H9 (cell line): ENCODE measurements around the gene KCNIP4. TPM values are rescaled to one million over a fixed set of nuclear protein-coding genes. Genes with fewer than 3 reads are reported as not detected.

Source experiments
- DNase-seq: peaks from one replicate; pipeline ENCODE4 v3.0.0-alpha.2; 2017
- H2AFZ ChIP-seq: one replicate; pipeline ENCODE4 v1.6.1; 2013; ENCODE audit warnings: mild to moderate bottlenecking, low read length, control low read depth, moderate library complexity
- H2AK5ac ChIP-seq: 2 replicates; pipeline ENCODE4 v1.6.1; 2013; ENCODE audit warnings: low read length, control low read depth, mixed read lengths; ENCODE audit not compliant: insufficient read length
- H2BK120ac ChIP-seq: one replicate; pipeline ENCODE4 v1.6.1; 2013; ENCODE audit warnings: low read depth, mild to moderate bottlenecking, low read length, control low read depth, inconsistent platforms; ENCODE audit not compliant: poor library complexity, severe bottlenecking
- H2BK12ac ChIP-seq: 2 replicates; pipeline ENCODE4 v1.6.1; 2013; ENCODE audit warnings: low read length, control low read depth, mixed read lengths, low read depth; ENCODE audit not compliant: insufficient read length
- H2BK15ac ChIP-seq: 2 replicates; pipeline ENCODE4 v1.6.1; 2013; ENCODE audit warnings: low read depth, low read length, control low read depth
- H2BK20ac ChIP-seq: one replicate; pipeline ENCODE4 v1.6.1; 2013; ENCODE audit warnings: low read depth, mild to moderate bottlenecking, low read length, control low read depth, inconsistent platforms; ENCODE audit not compliant: poor library complexity, severe bottlenecking
- H2BK5ac ChIP-seq: 2 replicates; pipeline ENCODE4 v1.6.1; 2013; ENCODE audit warnings: low read length, control low read depth, mixed read lengths; ENCODE audit not compliant: insufficient read length
- H3K14ac ChIP-seq: 2 replicates; pipeline ENCODE4 v1.6.1; 2013; ENCODE audit warnings: low read length, control low read depth; ENCODE audit not compliant: insufficient read depth
- H3K18ac ChIP-seq: 2 replicates; pipeline ENCODE4 v1.6.1; 2013; ENCODE audit warnings: low read depth, mild to moderate bottlenecking, mixed read lengths, low read length, control low read depth; ENCODE audit not compliant: insufficient read length
- H3K23ac ChIP-seq: 2 replicates; pipeline ENCODE4 v1.6.1; 2013; ENCODE audit warnings: low read length, control low read depth, mixed read lengths, low read depth; ENCODE audit not compliant: insufficient read length
- H3K23me2 ChIP-seq: 2 replicates; pipeline ENCODE4 v1.6.1; 2013; ENCODE audit warnings: low read depth, mild to moderate bottlenecking, mixed read lengths, low read length, control low read depth; ENCODE audit not compliant: insufficient read length, poor library complexity, severe bottlenecking
- H3K27ac ChIP-seq: 2 replicates; pipeline ENCODE4 v1.5.1; 2013; ENCODE audit warnings: low read length, control low read depth, mixed read lengths, low read depth; ENCODE audit not compliant: insufficient read length
- H3K27me3 ChIP-seq: 2 replicates; pipeline ENCODE4 v1.6.1; 2013; ENCODE audit warnings: low read length, control low read depth, inconsistent platforms; ENCODE audit not compliant: insufficient read depth
- H3K4ac ChIP-seq: 2 replicates; pipeline ENCODE4 v1.6.1; 2013; ENCODE audit warnings: low read depth, mild to moderate bottlenecking, control low read depth, inconsistent platforms, low read length, moderate library complexity
- H3K4me1 ChIP-seq: 2 replicates; pipeline ENCODE4 v1.6.1; 2013; ENCODE audit warnings: low read length, control low read depth, inconsistent platforms; ENCODE audit not compliant: insufficient read depth
- H3K4me2 ChIP-seq: 2 replicates; pipeline ENCODE4 v1.6.1; 2013; ENCODE audit warnings: low read length, control low read depth, mixed read lengths; ENCODE audit not compliant: insufficient read length, insufficient read depth
- H3K56ac ChIP-seq: 2 replicates; pipeline ENCODE4 v1.6.1; 2013; ENCODE audit warnings: low read depth, mild to moderate bottlenecking, mixed read lengths, low read length, control low read depth; ENCODE audit not compliant: insufficient read length
- H3K79me1 ChIP-seq: 2 replicates; pipeline ENCODE4 v1.6.1; 2013; ENCODE audit warnings: low read depth, mild to moderate bottlenecking, moderate library complexity, low read length, control low read depth, inconsistent platforms; ENCODE audit not compliant: insufficient read depth, poor library complexity, severe bottlenecking
- H3K79me2 ChIP-seq: 2 replicates; pipeline ENCODE4 v1.6.1; 2013; ENCODE audit warnings: low read length, control low read depth, inconsistent platforms; ENCODE audit not compliant: insufficient read depth
- H3K9ac ChIP-seq: 2 replicates; pipeline ENCODE4 v1.6.1; 2013; ENCODE audit warnings: low read length, control low read depth, mixed read lengths; ENCODE audit not compliant: insufficient read length; ENCODE audit errors: extremely low read depth
- H3K9me3 ChIP-seq: one replicate; pipeline ENCODE4 v1.6.1; 2013; ENCODE audit warnings: low read depth, low read length, inconsistent platforms; ENCODE audit not compliant: control insufficient read depth
- H3T11ph ChIP-seq: one replicate; pipeline ENCODE4 v1.6.1; 2013; ENCODE audit warnings: mild to moderate bottlenecking, low read length, control low read depth, inconsistent platforms
- H4K20me1 ChIP-seq: one replicate; pipeline ENCODE4 v1.6.1; 2013; ENCODE audit not compliant: control insufficient read depth, insufficient read length, insufficient read depth
- H4K5ac ChIP-seq: 2 replicates; pipeline ENCODE4 v1.6.1; 2013; ENCODE audit warnings: low read depth, mild to moderate bottlenecking, mixed read lengths, low read length, control low read depth; ENCODE audit not compliant: insufficient read length
- H4K8ac ChIP-seq: replicated peaks from 2 replicates; pipeline ENCODE4 v1.6.1; 2013; ENCODE audit warnings: low read length, control low read depth, mixed read lengths, low read depth; ENCODE audit not compliant: insufficient read length
- H4K91ac ChIP-seq: 2 replicates; pipeline ENCODE4 v1.6.1; 2013; ENCODE audit warnings: low read depth, mild to moderate bottlenecking, moderate library complexity, mixed read lengths, low read length, control low read depth; ENCODE audit not compliant: insufficient read length
- H3K27ac Mint-ChIP-seq, 3 experiments: 2 replicates in 2 of 3; 3 replicates in 1 of 3; pipeline ENCODE4 v1.8.0; 2020 to 2021; ENCODE audit warnings: mixed read lengths in 3 of 3, mild to moderate bottlenecking in 1 of 3, moderate library complexity in 1 of 3
- H3K27me3 Mint-ChIP-seq: 2 replicates; pipeline ENCODE4 v1.8.0; 2021; ENCODE audit warnings: low read depth, mild to moderate bottlenecking, moderate library complexity, mixed read lengths
- H3K36me3 Mint-ChIP-seq, 3 experiments: 2 replicates in 2 of 3; 3 replicates in 1 of 3; pipeline ENCODE4 v1.8.0; 2020 to 2021; ENCODE audit warnings: low read depth in 3 of 3, mixed read lengths in 3 of 3; ENCODE audit not compliant: insufficient read depth in 1 of 3
- H3K4me1 Mint-ChIP-seq, 2 experiments: 2 replicates each; pipeline ENCODE4 v1.8.0; 2020; ENCODE audit warnings: mixed read lengths in 2 of 2
- H3K4me3 Mint-ChIP-seq, 2 experiments: 2 replicates in 1 of 2; 3 replicates in 1 of 2; pipeline ENCODE4 v1.8.0; 2020 to 2021; ENCODE audit warnings: mild to moderate bottlenecking in 2 of 2, mixed read lengths in 2 of 2, moderate library complexity in 1 of 2
- H3K9me3 Mint-ChIP-seq, 2 experiments: 2 replicates in 1 of 2; 3 replicates in 1 of 2; pipeline ENCODE4 v1.8.0; 2020; ENCODE audit warnings: mild to moderate bottlenecking in 2 of 2, mixed read lengths in 2 of 2, moderate library complexity in 1 of 2
- whole genome bisulfite sequencing: extraction: QIAGEN DNeasy Blood & Tissue Kit; methylation state at CpG from one replicate; pipeline ENCODE4 v1.1.7; 2013; ENCODE audit warnings: missing lambda C conversion rate, low lambda C conversion rate, mixed read lengths; ENCODE audit not compliant: insufficient read length; ENCODE audit errors: extremely low coverage; 5-methylcytosine and 5-hydroxymethylcytosine counted together
- total RNA-seq: library from RNA; stranded (reverse); gene quantifications from 2 replicates; pipeline ENCODE4 v1.2.1, GENCODE V29; 2021
- TF ChIP-seq, protein P1 (sequence below): fragments of 200-600 bp; sonication (generic); conservative IDR thresholded peaks from 3 replicates; pipeline ENCODE4 v1.8.0; 2021; ENCODE audit warnings: antibody characterized with exemption, mild to moderate bottlenecking

The KCNIP4 gene
- total RNA-seq, 1 experiment from 2014 or later, result not detected

DNA sequence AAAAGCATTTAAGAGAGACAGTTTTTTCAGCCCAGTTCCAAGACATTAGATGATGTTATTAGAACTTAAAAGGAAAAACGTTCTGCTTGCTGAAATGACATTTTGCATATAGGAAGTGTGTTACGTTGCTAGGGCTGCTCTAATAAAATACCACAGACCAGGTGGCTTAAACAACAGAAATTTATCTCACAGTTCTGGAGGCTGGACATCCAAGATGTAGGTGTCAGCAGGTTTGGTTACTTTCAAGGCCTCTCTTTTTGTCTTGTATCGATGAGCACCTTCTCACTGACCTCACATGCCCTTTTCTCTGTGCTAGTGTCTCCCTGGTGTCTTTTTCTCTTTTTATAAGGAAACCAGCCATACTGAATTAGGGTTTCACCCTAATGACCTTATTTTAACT lies 1043.6 kb downstream of the KCNIP4 start:
- H3K14ac ChIP-seq, result no peak overlapping the region
- H2BK120ac ChIP-seq, result no peak overlapping the region
- Mint-ChIP-seq H3K4me3 (no peak overlapping the region), H3K27me3 (no peaks in the 10 kb centered on the region), H3K27ac (no peak overlapping the region), H3K36me3 (no peaks in the 10 kb centered on the region), H3K4me1 (no peaks in the 10 kb centered on the region), H3K9me3 (no peaks in the 10 kb centered on the region)
- H4K91ac ChIP-seq, result no peak overlapping the region
- H4K8ac ChIP-seq, result no peak overlapping the region
- H3K27me3 ChIP-seq, result no peaks in the 10 kb centered on the region
- no peak for DNase-seq
- no peak overlapping the region for H3K9ac ChIP-seq
- no peak overlapping the region for H3K56ac ChIP-seq
- H2BK15ac ChIP-seq, result no peak overlapping the region
- TF ChIP-seq, protein P1, sequence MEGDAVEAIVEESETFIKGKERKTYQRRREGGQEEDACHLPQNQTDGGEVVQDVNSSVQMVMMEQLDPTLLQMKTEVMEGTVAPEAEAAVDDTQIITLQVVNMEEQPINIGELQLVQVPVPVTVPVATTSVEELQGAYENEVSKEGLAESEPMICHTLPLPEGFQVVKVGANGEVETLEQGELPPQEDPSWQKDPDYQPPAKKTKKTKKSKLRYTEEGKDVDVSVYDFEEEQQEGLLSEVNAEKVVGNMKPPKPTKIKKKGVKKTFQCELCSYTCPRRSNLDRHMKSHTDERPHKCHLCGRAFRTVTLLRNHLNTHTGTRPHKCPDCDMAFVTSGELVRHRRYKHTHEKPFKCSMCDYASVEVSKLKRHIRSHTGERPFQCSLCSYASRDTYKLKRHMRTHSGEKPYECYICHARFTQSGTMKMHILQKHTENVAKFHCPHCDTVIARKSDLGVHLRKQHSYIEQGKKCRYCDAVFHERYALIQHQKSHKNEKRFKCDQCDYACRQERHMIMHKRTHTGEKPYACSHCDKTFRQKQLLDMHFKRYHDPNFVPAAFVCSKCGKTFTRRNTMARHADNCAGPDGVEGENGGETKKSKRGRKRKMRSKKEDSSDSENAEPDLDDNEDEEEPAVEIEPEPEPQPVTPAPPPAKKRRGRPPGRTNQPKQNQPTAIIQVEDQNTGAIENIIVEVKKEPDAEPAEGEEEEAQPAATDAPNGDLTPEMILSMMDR, result no peak
- no peak overlapping the region for H2AFZ ChIP-seq
- H3K18ac ChIP-seq, result no peak overlapping the region
- H2BK5ac ChIP-seq, result no peak overlapping the region
- H3T11ph ChIP-seq, result no peak overlapping the region
- no peak overlapping the region for H2BK20ac ChIP-seq
- no CpG with 5 or more reads among the region's 3 CpGs for WGBS
- no peak overlapping the region for H3K27ac ChIP-seq
- no peak overlapping the region for H3K4me2 ChIP-seq
- no peak overlapping the region for H4K5ac ChIP-seq
- no peaks in the 10 kb centered on the region for H3K9me3 ChIP-seq
- H4K20me1 ChIP-seq, result no peaks in the 10 kb centered on the region
- H3K79me2 ChIP-seq, result no peaks in the 10 kb centered on the region
- H3K79me1 ChIP-seq, result no peaks in the 10 kb centered on the region
- H2BK12ac ChIP-seq, result no peak overlapping the region
- H3K4me1 ChIP-seq, result no peaks in the 10 kb centered on the region
- H3K4ac ChIP-seq, result no peak overlapping the region
- no peak overlapping the region for H3K23ac ChIP-seq
- H2AK5ac ChIP-seq, result no peak overlapping the region
- no peaks in the 10 kb centered on the region for H3K23me2 ChIP-seq
